GM19328 (cell line): Measurements from ENCODE around the gene RAB11FIP4.

Experiments
- ATAC-seq: cut with Tn5 transposase; IDR thresholded peaks from one replicate; pipeline ENCODE4 v1.9.1; 2021; ENCODE audit warnings: mild to moderate bottlenecking, moderate library complexity; ENCODE audit not compliant: unreplicated experiment

RAB11FIP4 gene

GRCh38 chr17:31537565-31538011, 146.1 kb downstream of the RAB11FIP4 start:
- no peak for ATAC-seq

- peak; percentile 51 for ATAC-seq
Observed at GRCh38 chr17:31538080-31538762, 146.7 kb downstream of the RAB11FIP4 start.

- no peak for ATAC-seq
Observed at GRCh38 chr17:31540602-31541307, 149.3 kb downstream of the RAB11FIP4 start.

GRCh38 chr17:31541559-31541958, 150.1 kb downstream of the RAB11FIP4 start:
- no peak for ATAC-seq

GRCh38 chr17:31544186-31544585, 152.7 kb downstream of the RAB11FIP4 start:
- ATAC-seq, result no peak

- ATAC-seq, result no peak
Observed at GRCh38 chr17:31546650-31547049, 155.2 kb downstream of the RAB11FIP4 start.

- no peak for ATAC-seq
Observed at GRCh38 chr17:31548709-31549108, 157.2 kb downstream of the RAB11FIP4 start.

GRCh38 chr17:31549121-31549524, 157.6 kb downstream of the RAB11FIP4 start:
- peak; percentile 9 for ATAC-seq

GRCh38 chr17:31549525-31550388, 158.3 kb downstream of the RAB11FIP4 start:
- peak; percentile 64 for ATAC-seq

- ATAC-seq, result no peak
Observed at GRCh38 chr17:31550389-31551056, 159.0 kb downstream of the RAB11FIP4 start.

- ATAC-seq, result no peak
Observed at GRCh38 chr17:31552568-31552967, 161.1 kb downstream of the RAB11FIP4 start.

GRCh38 chr17:31553506-31553905, 162.0 kb downstream of the RAB11FIP4 start:
- ATAC-seq, result no peak

GRCh38 chr17:31554930-31555329, 163.5 kb downstream of the RAB11FIP4 start:
- no peak for ATAC-seq

- ATAC-seq, result no peak
Observed at GRCh38 chr17:31556969-31557645, 165.6 kb downstream of the RAB11FIP4 start.

- no peak for ATAC-seq
Observed at GRCh38 chr17:31558748-31559583, 167.5 kb downstream of the RAB11FIP4 start.

- ATAC-seq, result no peak
Observed at GRCh38 chr17:31559584-31560501, 168.4 kb downstream of the RAB11FIP4 start.

GRCh38 chr17:31560616-31561235, 169.3 kb downstream of the RAB11FIP4 start:
- ATAC-seq, result no peak
